GM18498 (cell line): ENCODE measurements around the gene DOCK6.
A peak's percentile ranks its signal among the peaks of the same experiment; 100 is the strongest.

ENCODE experiments used
- ATAC-seq: cut with Tn5 transposase; IDR thresholded peaks from one replicate; pipeline ENCODE4 v1.9.1; 2021; ENCODE audit warnings: mild to moderate bottlenecking, moderate library complexity; ENCODE audit not compliant: unreplicated experiment

Gene DOCK6

GRCh38 chr19:11261971-11262839, at the start of gene DOCK6:
DOCK6 (minus strand) TSS chr19:11262524; CDS start chr19:11262440, 84 bp downstream.
- ATAC-seq, result no peak

GRCh38 chr19:11306337-11306736, 44.0 kb upstream of the DOCK6 start:
- no peak for ATAC-seq

DNA sequence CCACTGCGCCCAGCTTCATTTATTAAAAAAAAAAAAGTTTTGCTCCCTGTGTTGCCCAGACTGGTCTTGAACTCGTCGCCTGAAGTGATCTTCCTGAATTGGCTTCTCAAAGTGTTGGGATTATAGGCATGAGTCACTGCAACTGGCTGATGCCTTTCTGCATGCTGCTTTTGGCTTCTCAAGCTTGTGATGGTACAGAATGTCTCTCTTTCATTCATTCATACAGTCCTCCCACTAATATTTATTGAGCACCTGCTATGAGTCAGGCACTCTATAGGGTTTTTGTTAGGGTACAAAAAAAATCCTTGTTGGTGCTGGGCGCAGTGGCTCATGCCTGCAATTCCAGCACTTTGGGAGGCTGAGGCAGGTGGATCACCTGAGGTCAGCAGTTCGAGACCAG, 42.6 kb upstream of the DOCK6 start:
- ATAC-seq, result no peak

DNA sequence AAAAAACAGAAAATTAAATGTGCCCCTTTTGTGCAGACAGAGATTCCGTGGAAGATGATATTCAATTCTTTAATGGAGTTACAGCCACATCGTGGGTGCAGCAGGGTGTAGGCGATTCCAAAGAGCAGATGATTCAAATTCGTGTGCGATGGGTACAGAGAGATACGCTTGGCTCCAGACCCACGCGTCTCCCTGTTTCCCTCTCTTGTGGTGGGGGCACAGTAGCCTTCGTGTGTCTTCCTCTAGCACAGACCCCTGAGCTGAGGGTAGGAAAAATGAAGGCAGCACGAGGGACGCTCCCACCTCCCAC, 38.4 kb upstream of the DOCK6 start:
- no peak for ATAC-seq

DNA sequence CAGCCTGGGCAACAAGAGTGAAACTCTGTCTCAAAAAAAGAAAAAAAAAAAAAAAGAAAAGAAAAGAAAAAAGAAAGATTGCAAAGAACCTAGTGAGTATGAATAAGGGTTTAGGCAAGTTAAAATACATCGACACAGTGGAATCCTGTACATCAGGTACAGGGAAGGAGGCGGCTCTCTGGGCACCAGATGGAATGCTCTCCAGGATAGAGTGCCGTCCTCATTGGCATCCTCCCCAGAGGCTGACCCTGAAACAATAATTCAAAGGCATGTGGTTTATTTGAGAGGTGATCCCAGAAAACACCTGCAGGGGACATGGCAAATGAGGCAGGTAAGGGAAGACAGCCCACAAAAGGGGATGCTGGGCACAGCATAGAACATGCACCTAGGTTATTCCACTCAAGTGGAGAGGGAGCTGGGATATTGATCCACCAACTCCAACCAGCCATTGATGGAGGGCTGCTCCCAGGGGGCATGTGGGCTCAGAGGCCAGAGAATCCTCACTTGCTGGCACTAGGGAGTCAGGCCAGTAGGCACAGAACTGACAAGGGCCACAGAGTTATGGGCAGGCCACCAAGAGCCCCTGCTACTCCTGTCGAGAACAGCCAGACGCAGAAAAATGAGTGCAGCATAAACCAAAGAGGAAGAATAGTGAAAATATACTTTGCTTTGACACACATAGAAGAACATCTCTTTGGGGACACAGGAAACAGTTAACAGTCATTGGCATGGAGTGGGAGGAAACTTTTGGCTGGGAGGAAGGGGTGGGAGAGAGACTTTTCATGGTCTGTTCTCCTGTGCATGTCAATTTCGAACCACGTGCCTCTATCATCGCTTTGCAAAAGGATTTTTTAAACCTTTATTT, 37.9 kb upstream of the DOCK6 start:
- no peak for ATAC-seq

DNA sequence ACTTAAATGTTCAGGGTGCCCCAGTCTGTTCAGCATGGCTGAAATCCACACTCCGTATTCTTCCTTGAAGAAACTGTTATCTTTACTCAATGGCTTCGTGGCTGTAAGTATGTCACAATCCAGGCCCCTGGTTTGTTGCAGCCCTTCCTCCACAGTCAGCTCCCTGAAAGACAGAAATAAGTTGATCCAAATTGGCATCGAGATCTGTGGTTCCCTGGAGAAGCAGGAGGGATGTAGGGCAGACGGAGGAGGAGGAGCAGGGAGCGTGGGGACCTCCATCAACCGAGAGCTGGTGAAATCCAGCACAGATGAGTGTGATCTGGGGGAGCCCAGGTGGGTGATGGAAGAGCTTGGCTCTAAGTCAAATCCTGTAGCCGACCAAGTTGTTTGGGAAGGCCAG, 33.9 kb upstream of the DOCK6 start:
- no peak for ATAC-seq

GRCh38 chr19:11295665-11296245, 33.4 kb upstream of the DOCK6 start, which contains the start of gene TSPAN16:
TSPAN16 (plus strand) TSS chr19:11296160; CDS start chr19:11296298, 138 bp downstream.
- ATAC-seq, result no peak

GRCh38 chr19:11295180-11295579, 32.9 kb upstream of the DOCK6 start:
- ATAC-seq, result no peak

GRCh38 chr19:11293433-11294389, 31.4 kb upstream of the DOCK6 start:
- ATAC-seq, result peak; percentile 68

DNA sequence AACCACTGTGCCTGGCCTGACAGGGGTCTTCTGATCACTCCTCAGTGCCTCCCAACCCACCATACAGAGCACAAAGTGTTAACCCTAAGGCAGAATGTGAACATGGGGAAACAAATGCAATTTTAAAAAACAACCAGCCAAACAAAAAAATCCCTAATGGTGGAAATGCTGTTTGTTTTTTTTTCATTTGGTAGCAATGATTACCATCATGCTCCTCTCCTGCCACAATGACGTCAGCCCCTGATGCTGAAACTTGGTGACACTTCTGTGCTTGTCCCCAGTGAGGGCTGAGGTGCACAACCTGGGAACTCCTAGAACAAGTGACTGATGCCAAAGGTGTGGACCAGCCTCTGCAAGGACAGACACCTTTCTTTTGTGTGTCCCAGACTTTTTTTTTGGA, 29.7 kb upstream of the DOCK6 start:
- no peak for ATAC-seq

GRCh38 chr19:11291415-11291814, 29.1 kb upstream of the DOCK6 start:
- ATAC-seq, result no peak

- no peak for ATAC-seq
These were observed 27.9 kb upstream of the DOCK6 start for GRCh38 chr19:11290256-11290655.

DNA sequence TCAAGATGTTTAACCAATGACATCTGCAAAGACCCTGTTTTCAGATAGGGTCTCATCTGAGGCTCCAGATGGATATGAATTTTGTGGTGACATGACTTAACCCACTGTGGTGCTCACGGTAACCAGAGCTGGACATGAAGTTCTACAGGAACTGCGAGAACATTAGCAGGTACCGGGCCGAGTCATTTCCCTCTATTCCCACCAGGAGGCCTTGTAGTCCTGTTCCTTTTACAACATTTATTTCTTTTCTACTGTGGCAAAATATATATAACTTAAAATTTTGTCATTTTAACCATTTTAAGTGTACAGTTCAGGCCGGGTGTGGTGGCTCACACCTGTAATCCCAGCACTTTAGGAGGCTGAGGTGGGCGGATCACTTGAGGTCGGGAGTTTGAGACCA, 26.0 kb upstream of the DOCK6 start:
- no peak for ATAC-seq

DNA sequence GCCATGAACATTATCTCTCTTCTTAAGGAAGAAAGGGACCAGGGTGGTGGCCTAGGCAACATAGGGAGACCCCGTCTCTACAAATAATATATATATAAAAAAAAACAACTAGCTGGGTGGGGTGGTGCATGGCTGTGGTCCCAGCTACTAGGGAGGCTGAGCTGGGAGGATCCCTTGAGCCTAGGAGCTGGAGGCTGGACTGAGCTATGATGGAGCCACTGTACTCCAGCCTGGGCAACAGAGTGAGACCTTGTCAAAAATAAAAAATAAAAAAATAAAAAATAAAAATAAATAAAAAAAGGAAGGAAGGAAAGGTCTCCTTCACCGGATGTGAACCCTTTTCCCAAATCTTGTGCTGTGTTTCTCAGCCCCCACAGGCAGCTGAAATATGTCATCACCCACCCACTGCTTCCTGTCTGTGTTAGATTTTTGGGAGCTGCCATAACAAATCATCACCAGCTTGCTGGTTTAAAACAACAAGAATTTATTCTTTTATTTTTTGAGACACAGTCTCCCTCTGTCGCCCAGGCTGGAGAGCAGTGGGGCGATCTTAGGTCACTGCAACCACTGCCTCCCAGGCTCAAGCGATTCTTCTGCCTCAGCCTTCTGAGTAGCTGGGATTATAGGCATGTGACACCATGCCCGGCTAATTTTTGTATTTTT, 24.1 kb upstream of the DOCK6 start:
- ATAC-seq, result no peak

DNA sequence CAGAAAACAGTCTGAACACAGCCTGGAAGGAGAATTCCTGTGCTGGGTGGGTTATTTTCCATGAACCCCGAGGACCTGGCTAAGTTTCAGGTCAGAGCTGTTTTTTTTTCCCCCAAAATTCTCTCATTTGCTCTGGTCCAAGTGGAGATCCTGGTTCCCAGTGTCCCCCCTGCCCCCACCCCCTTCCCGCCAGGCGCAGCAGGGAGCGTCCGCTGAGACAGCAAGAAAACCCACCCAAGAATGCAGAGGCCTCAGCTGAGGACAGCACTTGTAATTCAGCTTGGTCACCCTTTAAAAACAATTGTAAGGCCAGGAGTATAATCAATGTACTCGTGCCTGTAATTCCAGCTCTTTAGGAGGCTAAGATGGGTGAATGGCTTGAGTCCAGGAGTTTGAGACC, 22.2 kb upstream of the DOCK6 start:
- no peak for ATAC-seq

- ATAC-seq, result no peak
These were observed 19.2 kb upstream of the DOCK6 start for GRCh38 chr19:11281356-11282049.

DNA sequence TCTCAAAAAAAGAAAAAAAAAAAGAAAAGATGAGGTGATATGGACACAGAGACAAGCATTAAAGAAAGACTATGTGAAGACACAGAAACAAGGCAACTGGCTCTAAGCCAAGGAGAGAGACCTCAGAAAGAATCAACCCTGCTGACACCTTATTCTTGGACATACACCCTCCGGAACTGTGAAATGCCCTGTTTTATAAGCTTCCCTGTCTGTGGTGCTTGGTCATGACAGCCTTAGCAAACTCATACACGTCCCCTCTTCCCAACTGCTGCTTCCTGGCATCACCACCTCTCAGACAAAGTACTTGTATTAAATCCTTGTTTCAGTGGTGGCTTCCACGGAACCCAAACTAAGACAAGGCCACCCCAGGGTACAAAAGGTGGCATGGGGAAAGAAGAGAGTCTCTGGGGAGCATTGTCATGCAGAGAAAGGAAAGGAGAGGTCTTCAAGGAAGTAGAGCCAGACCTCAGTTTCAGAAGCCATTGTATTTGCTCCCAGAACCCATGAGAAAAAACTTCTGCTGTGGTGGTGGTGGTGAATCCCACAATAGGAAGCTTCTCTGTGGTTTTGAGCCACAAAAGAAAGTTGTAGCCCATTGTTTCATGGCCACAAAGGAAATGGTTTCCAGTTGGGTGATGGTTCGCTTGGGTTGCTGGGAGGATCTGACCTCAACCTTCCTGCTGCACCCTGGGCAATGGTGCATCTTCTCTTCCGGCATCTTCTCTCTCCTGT, 17.3 kb upstream of the DOCK6 start:
- ATAC-seq, result no peak

DNA sequence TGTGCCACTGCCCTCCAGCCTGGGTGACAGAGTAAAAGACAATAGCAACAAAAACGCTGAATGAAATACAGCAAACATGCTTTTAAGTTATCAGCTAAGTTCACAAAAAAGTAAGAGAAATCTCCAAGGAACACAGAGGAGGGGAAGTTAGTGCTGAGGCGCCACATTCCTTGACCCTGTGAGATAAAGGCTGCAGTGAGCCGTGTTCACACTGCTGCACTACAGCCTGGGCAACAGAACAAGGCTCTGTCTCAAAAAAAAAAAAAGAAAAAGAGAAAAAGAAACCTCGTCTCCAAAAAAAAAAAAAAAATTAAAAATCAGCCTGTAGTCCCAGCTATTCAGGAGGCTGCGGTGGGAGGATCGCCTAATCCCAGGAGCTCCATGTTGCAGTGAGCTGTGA, 16.3 kb upstream of the DOCK6 start:
- ATAC-seq, result no peak
